NCI-H524 (cell line): Measurements from ENCODE around the gene ATP10A.
A peak's percentile ranks its signal among the peaks of the same experiment; 100 is the strongest.
"Not testable (repeated sequence)": the region's sequence is repeated elsewhere in the genome, so short reads cannot be mapped to it uniquely, and the experiment has no call there.

ENCODE experiments used
- DNase-seq, 2 experiments: peaks; one replicate each; lab custom pipeline; 2025; lab: John Stamatoyannopoulos, UW

The ATP10A gene

GRCh38 chr15:25884370-25884769, 21.2 kb upstream of the ATP10A start:
- no peak for DNase-seq

GRCh38 chr15:25883463-25884259, 20.5 kb upstream of the ATP10A start:
- DNase-seq, result no peak

GRCh38 chr15:25882466-25882865, 19.3 kb upstream of the ATP10A start:
- DNase-seq, result no peak

DNA sequence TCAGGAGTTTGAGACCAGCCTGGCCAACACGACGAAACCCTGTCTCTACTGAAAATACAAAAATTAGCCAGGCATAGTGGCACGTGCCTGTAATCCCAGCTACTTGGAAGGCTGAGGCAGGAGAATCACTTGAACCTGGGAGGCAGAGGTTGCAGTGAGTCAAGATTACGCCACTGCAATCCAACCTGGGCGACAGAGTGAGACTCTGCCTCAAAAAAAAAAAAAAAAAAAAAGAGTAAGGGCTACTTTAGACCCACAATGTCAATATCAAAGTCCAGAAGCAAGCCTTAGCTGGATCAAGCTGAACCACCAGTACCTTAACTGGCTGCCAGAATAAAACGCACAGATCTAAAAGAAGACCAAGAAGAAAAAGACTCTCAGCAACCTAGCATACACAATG, 17.8 kb upstream of the ATP10A start:
- not testable (repeated sequence) for DNase-seq

DNA sequence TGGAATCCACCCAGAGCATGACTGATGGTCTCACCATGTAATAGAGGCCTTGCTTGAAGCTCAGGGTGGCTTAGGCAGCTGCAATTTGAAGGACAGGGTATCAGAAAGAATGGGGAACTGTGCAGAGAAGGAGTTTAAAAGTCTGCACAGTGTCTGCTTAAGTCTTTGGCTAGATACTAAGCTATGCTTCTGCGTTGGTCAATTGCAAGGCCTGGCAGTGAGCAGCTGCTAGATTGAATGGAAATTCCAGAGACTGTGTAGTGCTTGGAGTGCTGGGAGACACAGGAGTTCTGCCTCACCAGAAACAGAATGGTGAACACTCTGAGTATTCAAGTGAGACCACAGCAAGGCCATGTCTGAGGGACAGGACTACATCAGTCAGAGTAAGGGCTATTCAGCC, 17.3 kb upstream of the ATP10A start:
- DNase-seq, result no peak

GRCh38 chr15:25879438-25879837, 16.3 kb upstream of the ATP10A start:
- DNase-seq, result no peak

DNA sequence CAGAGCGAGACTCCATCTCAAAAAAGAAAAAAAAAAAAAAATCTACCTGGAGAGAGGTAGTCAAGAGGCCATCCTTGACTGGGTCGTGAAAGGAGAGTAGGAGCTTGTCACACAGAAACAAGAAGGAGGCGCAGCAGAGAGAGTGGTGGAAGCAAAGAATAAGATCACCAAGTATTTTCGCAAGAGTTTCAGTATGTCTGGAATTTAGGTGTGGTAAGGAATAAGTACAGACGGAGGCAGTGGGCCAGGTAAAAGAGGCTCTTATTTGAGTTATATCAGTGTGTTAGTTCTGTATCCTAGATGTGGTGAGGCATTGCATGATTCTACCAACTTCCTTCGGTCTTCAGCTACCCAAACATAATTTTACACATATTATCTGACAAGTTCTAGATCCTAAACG, 14.6 kb upstream of the ATP10A start:
- no peak for DNase-seq

GRCh38 chr15:25876231-25877140, 13.4 kb upstream of the ATP10A start:
- no peak for DNase-seq

DNA sequence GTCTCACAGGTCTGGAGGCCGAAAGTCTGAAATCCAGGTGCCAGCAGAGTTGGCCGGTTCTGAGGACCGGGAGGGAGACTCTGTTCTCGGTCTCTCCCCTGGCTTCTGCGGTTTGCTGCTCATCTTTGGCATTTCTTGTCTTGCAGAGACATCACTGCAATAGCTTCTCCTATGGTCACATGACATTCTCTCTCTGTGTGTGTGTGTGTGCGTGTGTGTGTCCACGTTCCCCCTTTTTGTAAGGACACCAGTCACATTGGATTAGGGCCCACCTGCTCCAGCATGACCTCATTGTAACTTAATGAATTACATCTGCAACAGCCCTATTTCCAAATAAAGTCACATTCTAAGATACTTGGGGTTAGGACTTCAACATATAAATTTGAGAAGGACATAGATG, 12.4 kb upstream of the ATP10A start:
- DNase-seq, result no peak

DNA sequence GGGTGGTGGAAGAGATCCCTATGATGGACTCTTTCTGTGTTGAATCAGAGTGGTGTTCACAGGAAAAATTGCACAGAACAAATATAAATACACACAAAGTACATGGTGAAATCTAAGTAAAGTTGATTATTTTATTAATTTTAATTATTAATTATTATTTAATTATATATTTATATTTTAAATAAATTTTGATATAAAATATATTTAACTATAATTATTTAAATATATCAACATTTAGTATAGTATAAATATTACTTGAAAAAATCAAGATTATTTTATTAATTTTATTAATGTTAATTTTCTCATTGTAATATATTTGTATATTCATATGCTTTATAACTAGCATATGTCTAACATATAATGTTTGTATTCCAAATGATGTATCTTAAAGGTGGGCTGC, 11.3 kb upstream of the ATP10A start:
- no peak for DNase-seq

DNA sequence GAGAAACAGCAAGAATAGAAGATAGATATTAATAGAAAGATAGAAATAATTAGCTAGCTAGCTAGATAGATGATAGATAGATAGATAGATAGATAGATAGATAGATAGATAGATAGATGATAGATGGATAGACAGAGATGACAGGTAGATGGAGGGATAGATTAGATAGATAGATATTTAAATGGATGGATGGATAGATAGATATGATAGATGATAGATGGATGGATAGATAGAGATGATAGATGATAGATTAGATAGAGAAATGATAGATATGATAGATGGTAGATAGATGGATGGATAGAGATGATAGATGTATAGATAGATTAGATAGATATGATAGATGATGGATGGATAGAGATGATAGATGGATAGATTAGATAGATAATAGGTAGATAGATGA, 8.3 kb upstream of the ATP10A start:
- DNase-seq, result no peak

GRCh38 chr15:25870938-25871337, 7.8 kb upstream of the ATP10A start:
- no peak for DNase-seq

GRCh38 chr15:25869701-25870100, 6.6 kb upstream of the ATP10A start:
- DNase-seq, result no peak

DNA sequence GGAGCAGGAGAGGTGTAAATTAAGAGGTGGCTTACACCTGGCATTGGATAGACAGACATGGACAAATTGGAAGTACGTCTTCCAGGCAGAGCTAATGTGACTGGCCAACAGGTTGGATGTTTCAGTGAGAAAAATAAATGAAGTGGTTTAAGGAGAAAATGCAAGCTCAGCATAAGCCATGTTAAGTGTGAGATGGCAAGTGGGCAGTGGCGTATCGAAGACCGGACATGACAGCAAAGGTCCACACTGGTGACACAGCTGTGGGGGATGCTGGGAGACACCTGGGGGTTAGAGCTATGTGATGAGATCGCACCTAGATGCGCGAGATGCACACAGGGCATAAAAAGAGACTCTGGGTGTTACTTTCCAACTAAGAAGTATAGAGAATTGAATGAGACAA, 3.7 kb upstream of the ATP10A start:
- DNase-seq, result no peak

- no peak for DNase-seq
Observed at GRCh38 chr15:25866251-25866650, 3.1 kb upstream of the ATP10A start.

DNA sequence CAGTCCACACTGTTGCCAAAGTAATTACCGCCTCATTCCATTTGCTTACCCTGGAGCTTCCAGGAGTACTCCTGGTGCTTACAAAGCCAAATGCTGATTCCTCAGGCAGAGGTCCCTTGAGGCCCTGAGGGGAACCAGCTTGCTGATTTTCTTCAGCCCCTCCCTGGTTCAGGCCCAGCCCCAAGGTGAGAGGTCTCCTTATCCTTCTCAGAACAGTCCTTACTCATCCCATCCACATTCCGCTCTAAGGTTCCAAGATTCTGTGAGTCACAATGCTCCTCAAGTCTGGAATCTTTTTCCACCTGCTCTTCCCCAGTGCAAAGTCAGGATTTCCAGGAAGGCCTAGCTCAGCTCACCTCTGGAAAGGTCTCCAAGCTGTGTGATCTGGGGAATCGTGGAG, 1.8 kb upstream of the ATP10A start:
- no peak for DNase-seq

- DNase-seq, result no peak
Observed at GRCh38 chr15:25863968-25864580, 947 bp upstream of the ATP10A start.

DNA sequence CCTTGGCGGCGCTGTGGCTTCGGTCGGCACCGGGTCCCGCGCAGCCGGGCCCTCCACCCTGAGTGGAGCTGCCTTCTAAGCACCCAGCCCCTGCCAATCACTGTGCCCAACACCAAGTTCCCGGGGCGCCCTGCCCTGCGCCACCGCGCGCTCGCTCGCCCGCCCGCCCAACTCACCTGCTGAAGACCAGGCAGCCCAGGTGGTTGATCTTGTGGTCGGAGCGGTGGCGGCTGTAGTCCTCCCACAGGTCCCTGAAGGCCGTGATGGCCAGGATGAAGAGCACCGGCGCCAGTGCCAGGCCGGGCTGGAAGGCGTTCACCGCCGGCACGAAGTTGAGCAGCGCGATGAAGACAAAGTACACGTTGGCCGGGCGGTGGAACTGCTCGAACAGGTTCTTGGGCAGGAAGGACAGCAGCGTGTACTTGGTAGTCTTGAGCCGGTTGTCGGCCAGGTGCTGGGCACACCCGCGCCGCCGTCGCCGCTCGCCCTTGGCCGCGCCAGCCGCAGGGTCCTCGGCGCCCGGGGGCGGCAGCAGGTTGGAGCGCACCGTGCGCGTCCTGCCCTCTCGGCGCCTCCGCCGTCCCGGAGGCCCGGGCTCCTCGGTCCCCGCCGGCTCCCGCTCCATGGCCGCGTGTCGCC, 536 bp downstream of the ATP10A start:
- peak in 1 of 2 experiments; percentile 22 for DNase-seq

- DNase-seq, result no peak
Observed at GRCh38 chr15:25862071-25862471, 1.1 kb downstream of the ATP10A start.

DNA sequence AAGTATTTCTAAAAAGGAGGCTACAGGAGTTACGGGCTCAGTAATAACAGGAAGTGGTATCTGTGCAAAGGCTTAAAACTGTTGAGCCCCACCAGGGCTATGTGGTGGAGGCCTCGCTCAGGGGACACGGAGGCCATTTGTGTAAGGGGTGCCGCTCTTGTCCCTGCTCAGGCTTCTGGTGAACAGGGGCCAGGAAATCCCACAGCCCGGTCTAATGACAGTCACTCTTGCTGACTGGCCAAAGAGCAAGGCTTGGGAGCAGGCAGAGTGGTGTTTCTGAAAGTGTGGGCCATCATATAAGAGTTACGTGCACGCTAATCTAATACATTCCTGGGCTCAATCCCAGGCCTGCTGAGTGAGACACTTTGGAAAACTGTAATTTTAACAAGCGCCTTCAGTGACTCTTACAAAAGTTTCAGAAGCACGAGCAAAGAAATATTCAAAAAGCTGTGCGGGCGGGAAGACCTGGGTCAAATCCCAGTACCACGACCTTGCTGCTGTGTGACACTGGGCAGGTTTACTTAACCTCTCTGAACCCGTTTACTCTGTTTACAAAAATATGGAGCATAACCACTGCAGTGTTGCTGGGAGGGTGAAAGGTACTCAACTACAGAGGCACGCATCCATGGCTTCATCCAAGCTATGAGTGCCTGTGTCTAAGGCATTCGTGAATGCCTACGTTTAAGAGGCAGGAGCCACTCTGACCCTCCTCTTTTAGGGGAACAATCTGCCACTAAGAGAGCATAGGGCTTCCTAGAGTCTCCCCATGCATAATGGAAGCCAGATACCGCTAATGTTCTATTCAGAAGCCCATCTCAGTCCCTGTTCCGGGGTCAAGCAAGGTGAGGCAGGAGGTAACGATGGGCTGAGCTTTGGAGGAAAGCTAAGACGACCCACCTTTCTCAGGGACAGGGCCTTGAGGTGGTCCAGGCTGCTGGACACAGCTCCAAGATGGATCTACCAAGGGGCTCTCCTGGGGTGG, 2.0 kb downstream of the ATP10A start:
- no peak for DNase-seq
